Osteoblast (primary cell): ENCODE measurements around the gene EFCAB6. TPM values are rescaled to one million over a fixed set of nuclear protein-coding genes. Genes with fewer than 3 reads are reported as not detected.

ENCODE experiments used
- DNase-seq: peaks from one replicate; pipeline ENCODE4 v3.0.0; 2011; ENCODE audit warnings: low spot score, mixed read lengths; ENCODE audit not compliant: insufficient read length; ENCODE audit errors: missing footprints
- H2AFZ ChIP-seq: 2 replicates; pipeline ENCODE4 v1.6.0; 2011; ENCODE audit warnings: mild to moderate bottlenecking, low read length
- H3K27ac ChIP-seq: 2 replicates; pipeline ENCODE4 v1.5.1; 2011; ENCODE audit warnings: mild to moderate bottlenecking, low read depth, low read length, moderate library complexity
- H3K27me3 ChIP-seq: 2 replicates; pipeline ENCODE4 v1.6.0; 2012; ENCODE audit warnings: mild to moderate bottlenecking, control low read depth, inconsistent platforms, low read length, moderate library complexity; ENCODE audit not compliant: insufficient read depth
- H3K36me3 ChIP-seq: 2 replicates; pipeline ENCODE4 v1.5.1; 2011; ENCODE audit warnings: mild to moderate bottlenecking, low read length, control low read depth, moderate library complexity; ENCODE audit not compliant: insufficient read depth
- H3K4me1 ChIP-seq: 2 replicates; pipeline ENCODE4 v1.5.1; 2011; ENCODE audit warnings: mild to moderate bottlenecking, low read length, control low read depth, moderate library complexity; ENCODE audit not compliant: insufficient read depth
- H3K4me2 ChIP-seq: 2 replicates; pipeline ENCODE4 v1.6.0; 2011; ENCODE audit warnings: mild to moderate bottlenecking, low read length; ENCODE audit not compliant: insufficient read depth
- H3K4me3 ChIP-seq: fragments of 200-600 bp; sonication (generic); 3 replicates; pipeline ENCODE4 v1.5.1; 2012; ENCODE audit warnings: mild to moderate bottlenecking, low read length, inconsistent platforms; ENCODE audit not compliant: insufficient read depth
- H3K79me2 ChIP-seq: 2 replicates; pipeline ENCODE4 v1.6.0; 2012; ENCODE audit warnings: mild to moderate bottlenecking, low read length, control low read depth, inconsistent platforms; ENCODE audit not compliant: insufficient read depth
- H3K9me3 ChIP-seq: 2 replicates; pipeline ENCODE4 v1.5.1; 2011; ENCODE audit warnings: low read depth, low read length, control low read depth
- H4K20me1 ChIP-seq: 2 replicates; pipeline ENCODE4 v1.6.0; 2012; ENCODE audit warnings: mild to moderate bottlenecking, low read length, control low read depth; ENCODE audit not compliant: insufficient read depth
- CTCF ChIP-seq: IDR thresholded peaks from 2 replicates; pipeline ENCODE4 v1.5.1; 2011; ENCODE audit warnings: mild to moderate bottlenecking, low read depth, low read length, moderate library complexity; ENCODE audit errors: extremely low read depth
- total RNA-seq: library from RNA; depleted of rRNA; stranded (reverse); fragments of >200 nt; gene quantifications from 2 replicates; pipeline ENCODE4 v1.2.3, GENCODE V29; 2012

The EFCAB6 gene
- total RNA-seq, 1 donor, result 1.8 TPM

DNA sequence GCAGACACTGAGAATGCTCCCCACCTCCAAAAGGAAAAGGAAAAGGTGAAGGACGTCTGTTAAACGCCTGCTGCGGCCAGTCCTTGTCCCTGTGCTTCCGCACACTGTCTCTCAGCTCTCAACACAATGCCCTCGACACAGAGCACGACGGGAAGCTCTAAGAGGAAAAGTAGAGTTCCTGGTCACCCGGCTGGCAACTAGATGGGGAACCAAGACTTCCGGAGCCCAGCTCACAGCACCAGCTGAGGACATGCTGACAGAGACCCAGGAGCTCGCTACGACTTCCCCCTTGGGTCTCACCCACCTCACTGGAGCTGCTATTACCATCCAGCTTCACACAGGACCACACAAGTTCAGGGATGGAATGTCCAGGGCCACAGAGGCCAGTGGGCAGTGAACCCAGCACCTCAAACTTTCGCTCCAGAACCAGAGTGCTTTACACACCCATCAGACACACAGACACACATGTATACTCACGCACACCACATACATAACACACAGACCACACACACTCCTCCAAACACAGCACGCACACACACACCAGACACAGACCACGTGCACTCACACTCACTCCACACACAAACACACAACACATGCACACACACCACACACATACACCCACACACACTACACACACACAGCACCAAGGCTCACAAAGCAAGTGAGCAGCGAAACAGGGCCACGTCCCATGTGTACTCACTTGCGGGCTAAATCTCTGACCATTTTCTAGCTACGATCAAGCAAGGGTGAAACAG, 40.6 kb upstream of the EFCAB6 start:
- Histone ChIP-seq H3K27ac (no peak overlapping the region), H3K4me3 (no peak overlapping the region), H3K4me2 (no peak overlapping the region), H2AFZ (no peak overlapping the region), H3K4me1 (no peaks in the 10 kb centered on the region), H4K20me1 (no peaks in the 10 kb centered on the region), H3K79me2 (no peaks in the 10 kb centered on the region), H3K36me3 (no peaks in the 10 kb centered on the region), H3K27me3 (peaks cover 36% of the 10 kb centered on the region), H3K9me3 (no peaks in the 10 kb centered on the region)
- DNase-seq, result no peak
- no peak for TF ChIP-seq CTCF

DNA sequence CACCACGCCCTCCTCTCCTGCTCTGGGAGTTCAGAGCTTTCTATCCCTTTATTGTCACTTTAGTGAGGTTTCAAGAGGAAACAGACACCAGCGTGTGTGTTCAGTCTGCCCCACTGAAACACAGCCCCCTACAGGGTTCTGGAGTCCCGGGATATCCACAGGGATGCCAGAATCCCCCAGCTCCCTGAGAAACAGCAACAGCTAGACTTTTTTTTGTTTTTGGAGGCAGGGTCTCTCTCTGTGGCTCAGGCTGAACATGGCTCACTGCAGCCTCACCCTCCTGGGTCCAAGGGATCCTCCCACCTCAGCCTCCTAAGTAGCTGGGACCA, 39.8 kb upstream of the EFCAB6 start:
- no peaks in the 10 kb centered on the region for H3K79me2 ChIP-seq
- H3K4me3 ChIP-seq, result no peak overlapping the region
- H4K20me1 ChIP-seq, result no peaks in the 10 kb centered on the region
- H3K4me1 ChIP-seq, result no peaks in the 10 kb centered on the region
- DNase-seq, result no peak
- no peak overlapping the region for H2AFZ ChIP-seq
- H3K4me2 ChIP-seq, result no peak overlapping the region
- H3K27ac ChIP-seq, result no peak overlapping the region
- H3K9me3 ChIP-seq, result no peaks in the 10 kb centered on the region
- no peak for TF ChIP-seq CTCF
- peaks cover 34% of the 10 kb centered on the region for H3K27me3 ChIP-seq
- no peaks in the 10 kb centered on the region for H3K36me3 ChIP-seq

GRCh38 chr22:43851058-43851978, 39.2 kb upstream of the EFCAB6 start:
- Histone ChIP-seq H3K9me3 (no peaks in the 10 kb centered on the region), H3K4me2 (no peak overlapping the region), H3K79me2 (no peaks in the 10 kb centered on the region), H3K4me3 (no peak overlapping the region), H3K27ac (no peak overlapping the region), H4K20me1 (no peaks in the 10 kb centered on the region), H2AFZ (no peak overlapping the region), H3K36me3 (no peaks in the 10 kb centered on the region), H3K4me1 (no peaks in the 10 kb centered on the region), H3K27me3 (peaks cover 34% of the 10 kb centered on the region)
- TF ChIP-seq CTCF, result no peak
- DNase-seq, result peak; percentile 55

- H3K79me2 ChIP-seq, result no peaks in the 10 kb centered on the region
- H4K20me1 ChIP-seq, result no peaks in the 10 kb centered on the region
- H3K9me3 ChIP-seq, result no peaks in the 10 kb centered on the region
Measured at GRCh38 chr22:43850529-43850928, 38.4 kb upstream of the EFCAB6 start.

More at GRCh38 chr22:43850529-43850928, 38.4 kb upstream of the EFCAB6 start:
- TF ChIP-seq CTCF, result no peak
- no peak overlapping the region for H3K4me3 ChIP-seq
- H3K4me2 ChIP-seq, result no peak overlapping the region
- H3K27ac ChIP-seq, result no peak overlapping the region
- DNase-seq, result peak; percentile 44
- no peaks in the 10 kb centered on the region for H3K36me3 ChIP-seq
- H3K4me1 ChIP-seq, result no peaks in the 10 kb centered on the region
- H2AFZ ChIP-seq, result no peak overlapping the region
- H3K27me3 ChIP-seq, result peaks cover 34% of the 10 kb centered on the region
